ENCODE data around the gene MIPOL1. TPM values are rescaled to one million over a fixed set of nuclear protein-coding genes. Genes with fewer than 3 reads are reported as not detected.
A peak's percentile ranks its signal among the peaks of the same experiment; 100 is the strongest.

Gene MIPOL1
- total and polyA plus RNA-seq, 9 of the 15 experiments (the other 6 are each of a cell fraction or from before 2014, with no cell fraction given): 6.7 to 21.9 (median 12.4) TPM

GRCh38 chr14:37232907-37233481 lies 35.3 kb downstream of the MIPOL1 start (continued):
- TF ChIP-seq FOXJ3 (CRISPR knock-in tag; IDR thresholded peaks at IDR 0.05): no peak
- TF ChIP-seq SFPQ (IDR thresholded peaks at IDR 0.05; ENCODE audit: low read depth, low read length): no peak
- TF ChIP-seq ATF4 (CRISPR knock-in tag; IDR thresholded peaks at IDR 0.05): no peak
- TF ChIP-seq ESRRB (CRISPR knock-in tag; IDR thresholded peaks at IDR 0.05; ENCODE audit: borderline replicate concordance): no peak
- TF ChIP-seq ZBTB9 (CRISPR knock-in tag; IDR thresholded peaks at IDR 0.05): no peak
- TF ChIP-seq FUS (optimal IDR thresholded peaks at IDR 0.05; ENCODE audit: low read depth, low read length): no peak
- TF ChIP-seq ZNF79 (CRISPR knock-in tag; IDR thresholded peaks at IDR 0.05; ENCODE audit: low read depth): no peak
- TF ChIP-seq MNT (conservative IDR thresholded peaks at IDR 0.05): peak; percentile 48 to 54; a peak in 3 of 4 replicates
- no peak for TF ChIP-seq ZNF134 (CRISPR knock-in tag; conservative IDR thresholded peaks at IDR 0.05)
- no peak for TF ChIP-seq ZMIZ1 (IDR thresholded peaks at IDR 0.05; ENCODE audit: low read depth in 2 of 2, low read length in 2 of 2)
- no peak for TF ChIP-seq PRPF4 (IDR thresholded peaks at IDR 0.05; ENCODE audit: insufficient read depth, low read depth, low read length, poor library complexity, severe bottlenecking)
- no peak for TF ChIP-seq ZNF584 (CRISPR knock-in tag; IDR thresholded peaks at IDR 0.05; ENCODE audit: low read depth)
- 0 out of 2 replicates have a peak, but pooled peaks have one; percentile 49 for TF ChIP-seq ARID3A (IDR thresholded peaks at IDR 0.05; ENCODE audit: borderline replicate concordance, low read depth, low read length)

Measured in K562 (cell line).